Fibroblast of the aortic adventitia (primary cell): ENCODE measurements around the gene STK39. TPM values are rescaled to one million over a fixed set of nuclear protein-coding genes. Genes with fewer than 3 reads are reported as not detected.

Experiments
- DNase-seq: peaks from one replicate; pipeline ENCODE4 v3.0.0-alpha.2; 2010; ENCODE audit warnings: low read depth
- H3K4me3 ChIP-seq: 2 replicates; pipeline ENCODE4 v1.5.1; 2011; ENCODE audit warnings: low read depth, mild to moderate bottlenecking, control low read depth, low read length, moderate library complexity
- CTCF ChIP-seq: IDR thresholded peaks from 2 replicates; pipeline ENCODE4 v1.5.1; 2011; ENCODE audit warnings: mild to moderate bottlenecking, low read length, control low read depth, inconsistent platforms; ENCODE audit not compliant: insufficient read depth
- total RNA-seq: library from RNA; depleted of rRNA; stranded (reverse); fragments of >200 nt; gene quantifications from 2 replicates; pipeline ENCODE4 v1.2.3, GENCODE V29; 2012; ENCODE audit warnings: low replicate concordance

STK39 gene
- total RNA-seq, 1 donor, result 31.0 TPM

- TF ChIP-seq CTCF, result no peak
- no peak for DNase-seq
- H3K4me3 ChIP-seq, result no peak overlapping the region
Observed at GRCh38 chr2:168035458-168035857, 211.9 kb downstream of the STK39 start.

- DNase-seq, result no peak
- H3K4me3 ChIP-seq, result no peak overlapping the region
- no peak for TF ChIP-seq CTCF
Observed at GRCh38 chr2:168034616-168035015, 212.8 kb downstream of the STK39 start.

- no peak for TF ChIP-seq CTCF
- DNase-seq, result no peak
Observed at GRCh38 chr2:168033966-168034365, 213.4 kb downstream of the STK39 start.

GRCh38 chr2:168032091-168032490 is 215.3 kb downstream of the STK39 start:
- no peak overlapping the region for H3K4me3 ChIP-seq
- no peak for DNase-seq
- TF ChIP-seq CTCF, result no peak

More at GRCh38 chr2:168033966-168034365, 213.4 kb downstream of the STK39 start:
- H3K4me3 ChIP-seq, result no peak overlapping the region

GRCh38 chr2:168030862-168031624 is 216.4 kb downstream of the STK39 start:
- DNase-seq, result peak; percentile 50
- TF ChIP-seq CTCF, result no peak
- H3K4me3 ChIP-seq, result no peak overlapping the region

GRCh38 chr2:168029071-168029470 is 218.3 kb downstream of the STK39 start:
- DNase-seq, result no peak
- no peak for TF ChIP-seq CTCF
- no peak overlapping the region for H3K4me3 ChIP-seq

- H3K4me3 ChIP-seq, result no peak overlapping the region
- no peak for DNase-seq
- no peak for TF ChIP-seq CTCF
Observed at GRCh38 chr2:168028362-168028761, 219.0 kb downstream of the STK39 start.
